GM12878 (cell line): ENCODE measurements around the gene HNF4A. TPM values are rescaled to one million over a fixed set of nuclear protein-coding genes. Genes with fewer than 3 reads are reported as not detected.

Experiments
- ATAC-seq: fragments of 200-7000 bp; cut with Tn5 transposase; 3 replicates; pipeline ENCODE4 v1.9.1; 2020; ENCODE audit warnings: mild to moderate bottlenecking, moderate library complexity
- BruUV-seq: library from RNA; stranded (reverse); fragments of 400-500 nt; replicated peaks from 2 replicates; lab custom pipeline; 2021; lab: Mats Ljungman, UMichigan
- CTCF ChIA-PET: fragments of 300-600 bp; sonication (Branson Sonifier 250); formaldehyde crosslinking; extraction: SDS; loops from one replicate; lab custom pipeline; 2021; ENCODE audit warnings: inconsistent platforms; lab: Yijun Ruan, JAX
- POLR2A ChIA-PET: fragments of 350-600 bp; formaldehyde crosslinking; extraction: SDS; loops from one replicate; lab custom pipeline; 2021; ENCODE audit warnings: inconsistent platforms; lab: Charles Lee
- RAD21 ChIA-PET: fragments of 300-600 bp; sonication (Branson Sonifier 250); formaldehyde crosslinking; loops from one replicate; lab custom pipeline; 2023; ENCODE audit warnings: antibody characterized with exemption; ENCODE audit not compliant: unreplicated experiment; lab: Charles Lee
- SMC1A ChIA-PET: fragments of 300-600 bp; sonication (Branson Sonifier 250); formaldehyde crosslinking; loops from one replicate; lab custom pipeline; 2023; ENCODE audit not compliant: unreplicated experiment, uncharacterized antibody; lab: Charles Lee
- DNase-seq: peaks from one replicate; pipeline ENCODE4 v3.0.0-alpha.2; 2011; ENCODE audit warnings: low read depth, low spot score
- FAIRE-seq: peaks from 3 replicates; lab custom pipeline; 2011; peaks lifted over from hg19 to GRCh38; lab: Jason Lieb, UNC
- H2AFZ ChIP-seq: 2 replicates; pipeline ENCODE4 v1.6.0; 2011; ENCODE audit warnings: low read depth, low read length, control low read depth; ENCODE audit not compliant: control insufficient read depth
- H3K27ac ChIP-seq: 2 replicates; pipeline ENCODE4 v1.5.1; 2011; ENCODE audit warnings: control low read depth; ENCODE audit not compliant: control insufficient read depth, insufficient read depth
- H3K27me3 ChIP-seq, 2 experiments: replicated peaks in 1 of 2; 2 replicates each; pipeline versions ENCODE4 v1.6.0 to v1.6.1; 2011; ENCODE audit warnings: low read length in 1 of 2; ENCODE audit not compliant: control insufficient read depth in 2 of 2, insufficient read depth in 2 of 2
- H3K36me3 ChIP-seq, 2 experiments: 2 replicates each; pipeline ENCODE4 v1.5.1; 2011; ENCODE audit warnings: low read length in 1 of 2; ENCODE audit not compliant: control insufficient read depth in 2 of 2, insufficient read depth in 2 of 2
- H3K4me1 ChIP-seq: 2 replicates; pipeline ENCODE4 v1.6.1; 2011; ENCODE audit warnings: mild to moderate bottlenecking, low read length, moderate library complexity, mixed read lengths; ENCODE audit not compliant: control insufficient read depth, insufficient read depth
- H3K4me2 ChIP-seq: 2 replicates; pipeline ENCODE4 v1.6.0; 2011; ENCODE audit warnings: control low read depth; ENCODE audit not compliant: control insufficient read depth, insufficient read depth
- H3K4me3 ChIP-seq: fragments of 200-600 bp; sonication (generic); 2 replicates; pipeline ENCODE4 v1.5.1; 2016
- H3K79me2 ChIP-seq: 2 replicates; pipeline ENCODE4 v1.6.0; 2011; ENCODE audit warnings: low read length; ENCODE audit not compliant: control insufficient read depth, insufficient read depth
- H3K9ac ChIP-seq: 2 replicates; pipeline ENCODE4 v1.8.0; 2011; ENCODE audit warnings: low read length, control low read depth, mixed read lengths; ENCODE audit not compliant: control insufficient read depth, insufficient read depth
- H3K9me3 ChIP-seq: replicated peaks from 3 replicates; pipeline ENCODE4 v1.5.1; 2011; ENCODE audit warnings: mild to moderate bottlenecking, low read length; ENCODE audit not compliant: control insufficient read depth, insufficient read depth
- H4K20me1 ChIP-seq: 2 replicates; pipeline ENCODE4 v1.6.0; 2011; ENCODE audit not compliant: control insufficient read depth, insufficient read depth
- ATF3 ChIP-seq: IDR thresholded peaks from 2 replicates; pipeline ENCODE4 v1.6.1; 2011; ENCODE audit warnings: low read depth, mild to moderate bottlenecking, low read length, moderate library complexity, borderline replicate concordance; ENCODE audit errors: extremely low read depth
- BCL3 ChIP-seq: IDR thresholded peaks from 2 replicates; pipeline ENCODE4 v1.6.1; 2011; ENCODE audit warnings: borderline replicate concordance, low read depth, mild to moderate bottlenecking, moderate library complexity, low read length; ENCODE audit not compliant: insufficient read depth, poor library complexity, severe bottlenecking
- ELK1 ChIP-seq: IDR thresholded peaks from 2 replicates; pipeline ENCODE4 v1.6.1; 2012; ENCODE audit warnings: low read depth, low read length, improper control_type of control experiment
- LARP7 ChIP-seq: fragments of 450-650 bp; IDR thresholded peaks from 2 replicates; pipeline ENCODE4 v1.6.1; 2017; ENCODE audit warnings: mild to moderate bottlenecking
- MEF2A ChIP-seq: IDR thresholded peaks from 2 replicates; pipeline ENCODE4 v1.6.1; 2011; ENCODE audit warnings: low read depth, mild to moderate bottlenecking, low read length, moderate library complexity; ENCODE audit not compliant: insufficient read depth
- MXI1 ChIP-seq: fragments of 150-350 bp; IDR thresholded peaks from 2 replicates; pipeline ENCODE4 v1.6.1; 2011; ENCODE audit warnings: low read depth, mild to moderate bottlenecking, inconsistent platforms, low read length, improper control_type of control experiment
- NBN ChIP-seq: fragments of 450-650 bp; IDR thresholded peaks from 2 replicates; pipeline ENCODE4 v1.6.1; 2016
- NR2F1 ChIP-seq: fragments of 450-650 bp; conservative IDR thresholded peaks from 2 replicates; pipeline ENCODE4 v1.6.1; 2017; ENCODE audit warnings: mild to moderate bottlenecking
- NRF1 ChIP-seq: conservative IDR thresholded peaks from 2 replicates; pipeline ENCODE4 v1.6.1; 2011; ENCODE audit warnings: mild to moderate bottlenecking, low read depth, low read length, improper control_type of control experiment
- PAX8 ChIP-seq: fragments of 450-650 bp; IDR thresholded peaks from 2 replicates; pipeline ENCODE4 v1.6.1; 2017; ENCODE audit warnings: mild to moderate bottlenecking, moderate library complexity
- POLR2AphosphoS2 ChIP-seq: IDR thresholded peaks from 2 replicates; pipeline ENCODE4 v1.6.1; 2011; ENCODE audit warnings: low read depth, mild to moderate bottlenecking, low read length, improper control_type of control experiment, moderate library complexity
- RAD21 ChIP-seq: IDR thresholded peaks from 2 replicates; pipeline ENCODE4 v1.6.1; 2011; ENCODE audit warnings: mild to moderate bottlenecking, low read depth, low read length, moderate library complexity; ENCODE audit not compliant: insufficient read depth
- REST ChIP-seq: IDR thresholded peaks from 2 replicates; pipeline ENCODE4 v1.6.1; 2012; ENCODE audit warnings: mild to moderate bottlenecking, low read depth, low read length
- SIN3A ChIP-seq: IDR thresholded peaks from 2 replicates; pipeline ENCODE4 v1.6.1; 2012; ENCODE audit warnings: low read depth, low read length, improper control_type of control experiment
- TAF1 ChIP-seq: IDR thresholded peaks from 2 replicates; pipeline ENCODE4 v1.6.1; 2011; ENCODE audit warnings: mild to moderate bottlenecking, low read depth, low read length, borderline replicate concordance
- WGBS: methylation state at CpG from one replicate; pipeline ENCODE4 v1.1.6; 2016; ENCODE audit warnings: low lambda C conversion rate; ENCODE audit not compliant: insufficient replicate concordance, insufficient coverage; ENCODE audit errors: missing lambda C conversion rate; 5-methylcytosine and 5-hydroxymethylcytosine counted together
- in situ Hi-C: fragments of 300-500 bp; cut with MboI; formaldehyde crosslinking; loops from 9 replicates; pipeline ENCODE4 v1.14.3; 2018; ENCODE audit warnings: mixed read lengths
- intact Hi-C: fragments of 100-400 bp; cut with micrococcal nuclease; formaldehyde crosslinking; loops from one replicate; pipeline ENCODE4 v1.14.2; 2022; ENCODE audit not compliant: unreplicated experiment
- polyA plus RNA-seq, 11 experiments: library from polyadenylated mRNA; depleted of rRNA in 4 of 11; unstranded in 6 of 11; stranded (reverse) in 5 of 11; fragments of >200 nt; fragmentation: Nextera tagmentation in 4 of 11; fragmentation: Illumina TruSeq in 1 of 11; extraction: Ambion mirVana in 4 of 11; extraction: Trizol in 1 of 11; gene quantifications; 1 replicate in 1 of 11; 2 replicates in 10 of 11; pipeline versions ENCODE4 v1.2.1 to v1.2.3, GENCODE V29; 2011 to 2016; ENCODE audit warnings: inconsistent platforms in 2 of 11, missing spikeins in 2 of 11, low read depth in 1 of 11
- total RNA-seq, 4 experiments: library from RNA; depleted of rRNA in 3 of 4; stranded (reverse); fragments of >200 nt in 3 of 4; fragmentation: Illumina TruSeq in 1 of 4; extraction: Trizol in 1 of 4; gene quantifications; 2 replicates each; pipeline versions ENCODE4 v1.2.1 to v1.2.3, GENCODE V29; 2013 to 2021

Gene HNF4A
- total and polyA plus RNA-seq, 10 of the 15 experiments (the other 5 are each of a cell fraction or from before 2014, with no cell fraction given): 0.21 TPM; not detected in 9

- WGBS: 2% methylated on average over 54 of the region's 55 CpGs
- TSS peak; percentile 71 for BruUV-seq
- peak within 1 kb of the TSS; percentile 75 for H3K4me3 ChIP-seq
- peak within 1 kb of the TSS; percentile 95 for H3K9ac ChIP-seq
- H3K27me3 ChIP-seq: no peaks in the 10 kb centered on the region
- ChIA-PET SMC1A (interaction anchor here (0.8 to 2.8 kb wide), 12 partner anchors 16 to 263 kb away, joined by 3 to 13 read pairs (median 4); partner anchors contain the start of gene SERINC3), CTCF (interaction anchor here (0.6 to 2.0 kb wide), 12 partner anchors 15 to 261 kb away, joined by 3 to 15 read pairs (median 3); partner anchors contain the start of gene SERINC3), POLR2A (interaction anchor here (0.6 to 2.4 kb wide), 3 partner anchors 41 to 175 kb away, joined by 3 to 12 read pairs (median 3); partner anchors contain the start of gene SERINC3), RAD21 (interaction anchor here (0.5 to 1.7 kb wide), 16 partner anchors 14 to 620 kb away, joined by 3 to 14 read pairs (median 3); partner anchors contain the start of gene SERINC3)
- ATAC-seq: peak; percentile 97
- H3K27ac ChIP-seq: peak within 1 kb of the TSS; percentile 90
- intact Hi-C loops (loop anchor here (5.0 kb wide), 2 partner anchors 111 to 136 kb away; no protein-coding TSS in a partner anchor), in situ Hi-C loops (no loop called here)
- no peaks in the 10 kb centered on the region; the same call in 1 of the 2 replicates for H3K4me1 ChIP-seq
- H3K9me3 ChIP-seq: no peaks in the 10 kb centered on the region
- peak within 1 kb of the TSS; percentile 93 for H3K4me2 ChIP-seq
- H3K36me3 ChIP-seq: no peaks in the 10 kb centered on the region; a peak in 2 of 4 replicates
- H3K79me2 ChIP-seq: peaks cover 15% of the 10 kb centered on the region
- peak; percentile 68 for DNase-seq
- H2AFZ ChIP-seq: peak within 1 kb of the TSS; percentile 94
- peak; percentile 75 for FAIRE-seq
- H4K20me1 ChIP-seq: no peaks in the 10 kb centered on the region
- TF ChIP-seq NRF1 (peak; percentile 45; the same call in 1 of the 2 replicates), MXI1 (peak; percentile 83), ATF3 (no peak), PAX8 (no peak), BCL3 (peak; percentile 69), REST (no peak), LARP7 (peak; percentile 86), POLR2AphosphoS2 (peak; percentile 97), TAF1 (peak; percentile 80), NR2F1 (peak; percentile 67), SIN3A (peak; percentile 38; the same call in 1 of the 2 replicates), NBN (peak; percentile 65), ELK1 (peak; percentile 88), RAD21 (peak; percentile 32; the same call in 1 of the 2 replicates), MEF2A (no peak)
Observed at GRCh38 chr20:44475694-44476560, 120.4 kb downstream of the HNF4A start, which contains the start of gene TTPAL. Gene TTPAL, plus strand, starts transcription at chr20:44475874. Its CDS starts 4,126 bp downstream, at chr20:44480000.
